H9 (cell line): ENCODE results near the gene CCDC116. TPM values are rescaled to one million over a fixed set of nuclear protein-coding genes. Genes with fewer than 3 reads are reported as not detected.

Source experiments
- DNase-seq: peaks from one replicate; pipeline ENCODE4 v3.0.0-alpha.2; 2017
- H2AFZ ChIP-seq: one replicate; pipeline ENCODE4 v1.6.1; 2013; ENCODE audit warnings: mild to moderate bottlenecking, low read length, control low read depth, moderate library complexity
- H2AK5ac ChIP-seq: 2 replicates; pipeline ENCODE4 v1.6.1; 2013; ENCODE audit warnings: low read length, control low read depth, mixed read lengths; ENCODE audit not compliant: insufficient read length
- H2BK120ac ChIP-seq: one replicate; pipeline ENCODE4 v1.6.1; 2013; ENCODE audit warnings: low read depth, mild to moderate bottlenecking, low read length, control low read depth, inconsistent platforms; ENCODE audit not compliant: poor library complexity, severe bottlenecking
- H2BK12ac ChIP-seq: 2 replicates; pipeline ENCODE4 v1.6.1; 2013; ENCODE audit warnings: low read length, control low read depth, mixed read lengths, low read depth; ENCODE audit not compliant: insufficient read length
- H2BK15ac ChIP-seq: 2 replicates; pipeline ENCODE4 v1.6.1; 2013; ENCODE audit warnings: low read depth, low read length, control low read depth
- H2BK20ac ChIP-seq: one replicate; pipeline ENCODE4 v1.6.1; 2013; ENCODE audit warnings: low read depth, mild to moderate bottlenecking, low read length, control low read depth, inconsistent platforms; ENCODE audit not compliant: poor library complexity, severe bottlenecking
- H2BK5ac ChIP-seq: 2 replicates; pipeline ENCODE4 v1.6.1; 2013; ENCODE audit warnings: low read length, control low read depth, mixed read lengths; ENCODE audit not compliant: insufficient read length
- H3K14ac ChIP-seq: 2 replicates; pipeline ENCODE4 v1.6.1; 2013; ENCODE audit warnings: low read length, control low read depth; ENCODE audit not compliant: insufficient read depth
- H3K18ac ChIP-seq: 2 replicates; pipeline ENCODE4 v1.6.1; 2013; ENCODE audit warnings: low read depth, mild to moderate bottlenecking, mixed read lengths, low read length, control low read depth; ENCODE audit not compliant: insufficient read length
- H3K23ac ChIP-seq: 2 replicates; pipeline ENCODE4 v1.6.1; 2013; ENCODE audit warnings: low read length, control low read depth, mixed read lengths, low read depth; ENCODE audit not compliant: insufficient read length
- H3K23me2 ChIP-seq: 2 replicates; pipeline ENCODE4 v1.6.1; 2013; ENCODE audit warnings: low read depth, mild to moderate bottlenecking, mixed read lengths, low read length, control low read depth; ENCODE audit not compliant: insufficient read length, poor library complexity, severe bottlenecking
- H3K27ac ChIP-seq: 2 replicates; pipeline ENCODE4 v1.5.1; 2013; ENCODE audit warnings: low read length, control low read depth, mixed read lengths, low read depth; ENCODE audit not compliant: insufficient read length
- H3K27me3 ChIP-seq: 2 replicates; pipeline ENCODE4 v1.6.1; 2013; ENCODE audit warnings: low read length, control low read depth, inconsistent platforms; ENCODE audit not compliant: insufficient read depth
- H3K4ac ChIP-seq: 2 replicates; pipeline ENCODE4 v1.6.1; 2013; ENCODE audit warnings: low read depth, mild to moderate bottlenecking, control low read depth, inconsistent platforms, low read length, moderate library complexity
- H3K4me1 ChIP-seq: 2 replicates; pipeline ENCODE4 v1.6.1; 2013; ENCODE audit warnings: low read length, control low read depth, inconsistent platforms; ENCODE audit not compliant: insufficient read depth
- H3K4me2 ChIP-seq: 2 replicates; pipeline ENCODE4 v1.6.1; 2013; ENCODE audit warnings: low read length, control low read depth, mixed read lengths; ENCODE audit not compliant: insufficient read length, insufficient read depth
- H3K56ac ChIP-seq: 2 replicates; pipeline ENCODE4 v1.6.1; 2013; ENCODE audit warnings: low read depth, mild to moderate bottlenecking, mixed read lengths, low read length, control low read depth; ENCODE audit not compliant: insufficient read length
- H3K79me1 ChIP-seq: 2 replicates; pipeline ENCODE4 v1.6.1; 2013; ENCODE audit warnings: low read depth, mild to moderate bottlenecking, moderate library complexity, low read length, control low read depth, inconsistent platforms; ENCODE audit not compliant: insufficient read depth, poor library complexity, severe bottlenecking
- H3K79me2 ChIP-seq: 2 replicates; pipeline ENCODE4 v1.6.1; 2013; ENCODE audit warnings: low read length, control low read depth, inconsistent platforms; ENCODE audit not compliant: insufficient read depth
- H3K9ac ChIP-seq: 2 replicates; pipeline ENCODE4 v1.6.1; 2013; ENCODE audit warnings: low read length, control low read depth, mixed read lengths; ENCODE audit not compliant: insufficient read length; ENCODE audit errors: extremely low read depth
- H3K9me3 ChIP-seq: one replicate; pipeline ENCODE4 v1.6.1; 2013; ENCODE audit warnings: low read depth, low read length, inconsistent platforms; ENCODE audit not compliant: control insufficient read depth
- H3T11ph ChIP-seq: one replicate; pipeline ENCODE4 v1.6.1; 2013; ENCODE audit warnings: mild to moderate bottlenecking, low read length, control low read depth, inconsistent platforms
- H4K20me1 ChIP-seq: one replicate; pipeline ENCODE4 v1.6.1; 2013; ENCODE audit not compliant: control insufficient read depth, insufficient read length, insufficient read depth
- H4K5ac ChIP-seq: 2 replicates; pipeline ENCODE4 v1.6.1; 2013; ENCODE audit warnings: low read depth, mild to moderate bottlenecking, mixed read lengths, low read length, control low read depth; ENCODE audit not compliant: insufficient read length
- H4K8ac ChIP-seq: replicated peaks from 2 replicates; pipeline ENCODE4 v1.6.1; 2013; ENCODE audit warnings: low read length, control low read depth, mixed read lengths, low read depth; ENCODE audit not compliant: insufficient read length
- H4K91ac ChIP-seq: 2 replicates; pipeline ENCODE4 v1.6.1; 2013; ENCODE audit warnings: low read depth, mild to moderate bottlenecking, moderate library complexity, mixed read lengths, low read length, control low read depth; ENCODE audit not compliant: insufficient read length
- H3K27ac Mint-ChIP-seq, 3 experiments: 2 replicates in 2 of 3; 3 replicates in 1 of 3; pipeline ENCODE4 v1.8.0; 2020 to 2021; ENCODE audit warnings: mixed read lengths in 3 of 3, mild to moderate bottlenecking in 1 of 3, moderate library complexity in 1 of 3
- H3K27me3 Mint-ChIP-seq: 2 replicates; pipeline ENCODE4 v1.8.0; 2021; ENCODE audit warnings: low read depth, mild to moderate bottlenecking, moderate library complexity, mixed read lengths
- H3K36me3 Mint-ChIP-seq, 3 experiments: 2 replicates in 2 of 3; 3 replicates in 1 of 3; pipeline ENCODE4 v1.8.0; 2020 to 2021; ENCODE audit warnings: low read depth in 3 of 3, mixed read lengths in 3 of 3; ENCODE audit not compliant: insufficient read depth in 1 of 3
- H3K4me1 Mint-ChIP-seq, 2 experiments: 2 replicates each; pipeline ENCODE4 v1.8.0; 2020; ENCODE audit warnings: mixed read lengths in 2 of 2
- H3K4me3 Mint-ChIP-seq, 2 experiments: 2 replicates in 1 of 2; 3 replicates in 1 of 2; pipeline ENCODE4 v1.8.0; 2020 to 2021; ENCODE audit warnings: mild to moderate bottlenecking in 2 of 2, mixed read lengths in 2 of 2, moderate library complexity in 1 of 2
- H3K9me3 Mint-ChIP-seq, 2 experiments: 2 replicates in 1 of 2; 3 replicates in 1 of 2; pipeline ENCODE4 v1.8.0; 2020; ENCODE audit warnings: mild to moderate bottlenecking in 2 of 2, mixed read lengths in 2 of 2, moderate library complexity in 1 of 2
- CTCF ChIP-seq: fragments of 200-600 bp; sonication (generic); conservative IDR thresholded peaks from 3 replicates; pipeline ENCODE4 v1.8.0; 2021; ENCODE audit warnings: antibody characterized with exemption, mild to moderate bottlenecking
- WGBS: extraction: QIAGEN DNeasy Blood & Tissue Kit; methylation state at CpG from one replicate; pipeline ENCODE4 v1.1.7; 2013; ENCODE audit warnings: missing lambda C conversion rate, low lambda C conversion rate, mixed read lengths; ENCODE audit not compliant: insufficient read length; ENCODE audit errors: extremely low coverage; 5-methylcytosine and 5-hydroxymethylcytosine counted together
- total RNA-seq: library from RNA; stranded (reverse); gene quantifications from 2 replicates; pipeline ENCODE4 v1.2.1, GENCODE V29; 2021

Gene CCDC116
- total RNA-seq, 1 experiment from 2014 or later = 0.63 TPM

GRCh38 chr22:21634844-21635243 lies 2.3 kb downstream of the CCDC116 start:
- no peaks in the 10 kb centered on the region for H3K23me2 ChIP-seq
- no peak overlapping the region for H2BK120ac ChIP-seq
- no peaks in the 10 kb centered on the region for H4K20me1 ChIP-seq
- Mint-ChIP-seq H3K36me3 (no peaks in the 10 kb centered on the region), H3K9me3 (no peaks in the 10 kb centered on the region; a peak in 1 of 5 replicates), H3K27me3 (peaks cover 29% of the 10 kb centered on the region), H3K27ac (no peak overlapping the region), H3K4me1 (0 out of 4 replicates have a peak, but pooled peaks cover 0 to 2% of the 10 kb centered on the region in 2 experiments), H3K4me3 (no peak overlapping the region)
- no peak overlapping the region for H3K18ac ChIP-seq
- H4K8ac ChIP-seq = no peak overlapping the region
- no peaks in the 10 kb centered on the region for H3K9me3 ChIP-seq
- H3K4me1 ChIP-seq = no peaks in the 10 kb centered on the region
- H2BK15ac ChIP-seq = no peak overlapping the region
- no CpG with 5 or more reads among the region's 19 CpGs for WGBS
- H2AFZ ChIP-seq = no peak overlapping the region
- no peak for TF ChIP-seq CTCF
- no peak overlapping the region for H3K23ac ChIP-seq
- H3K9ac ChIP-seq = no peak overlapping the region
- no peaks in the 10 kb centered on the region; the same call in 1 of the 2 replicates for H3K27me3 ChIP-seq
- no peak overlapping the region for H3K4ac ChIP-seq
- no peak overlapping the region for H3T11ph ChIP-seq
- H2BK5ac ChIP-seq = no peak overlapping the region
- no peak overlapping the region for H2AK5ac ChIP-seq
- DNase-seq = no peak
- H4K91ac ChIP-seq = no peak overlapping the region
- H3K4me2 ChIP-seq = no peak overlapping the region
- H2BK12ac ChIP-seq = no peak overlapping the region
- H3K79me2 ChIP-seq = no peaks in the 10 kb centered on the region
- H2BK20ac ChIP-seq = no peak overlapping the region
- no peak overlapping the region for H3K14ac ChIP-seq
- no peak overlapping the region for H4K5ac ChIP-seq
- H3K27ac ChIP-seq = no peak overlapping the region
- H3K79me1 ChIP-seq = no peaks in the 10 kb centered on the region
- no peak overlapping the region for H3K56ac ChIP-seq
